Gastroesophageal sphincter (tissue), 3 donors: ENCODE measurements around the gene SMIM35.

Source experiments
- CTCF ChIP-seq, 4 experiments: fragments of 200-600 bp in 2 of 4; fragments of 450-650 bp in 2 of 4; sonication (generic) in 1 of 4; IDR thresholded peaks; one replicate each; pipeline ENCODE4 v1.5.1; 2017 to 2019; ENCODE audit warnings: antibody characterized with exemption in 4 of 4, mild to moderate bottlenecking in 2 of 4, moderate library complexity in 2 of 4
- POLR2A ChIP-seq, 2 donors: fragments of 450-650 bp; IDR thresholded peaks; one replicate each; pipeline ENCODE4 v1.6.1; 2017; ENCODE audit warnings: antibody characterized with exemption in 2 of 2, mild to moderate bottlenecking in 2 of 2, moderate library complexity in 1 of 2
- POLR2AphosphoS5 ChIP-seq: sonication (generic); formaldehyde crosslinking; IDR thresholded peaks from one replicate; pipeline ENCODE4 v1.6.1; 2017; ENCODE audit warnings: antibody characterized with exemption

DNA sequence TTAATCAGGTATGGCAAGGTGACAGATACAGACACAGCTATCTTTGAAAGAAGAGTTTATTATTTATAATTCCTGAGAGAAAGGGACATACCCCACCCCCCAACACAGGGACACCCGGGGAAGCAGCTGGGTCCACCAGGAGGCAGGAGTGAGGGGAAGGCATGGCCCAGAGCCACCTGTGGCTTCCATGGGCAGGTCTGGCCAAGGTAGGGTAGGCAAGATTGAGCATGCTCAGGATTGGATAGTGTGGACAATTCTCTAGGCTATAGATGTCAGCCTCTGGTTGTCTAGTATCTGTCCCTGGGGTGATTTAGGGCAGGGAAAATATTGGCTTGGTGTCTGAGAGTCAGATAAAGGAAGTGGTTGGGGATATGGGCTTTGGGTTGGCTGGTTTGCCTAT is 27.5 kb upstream of the SMIM35 start:
- TF ChIP-seq CTCF (IDR thresholded peaks at IDR 0.05), result no peak
- no peak for TF ChIP-seq POLR2AphosphoS5
- TF ChIP-seq POLR2A (IDR thresholded peaks at IDR 0.05), result no peak
